Frontal cortex (tissue), 4 donors: ENCODE data around the gene PIP4P1. TPM values are rescaled to one million over a fixed set of nuclear protein-coding genes. Genes with fewer than 3 reads are reported as not detected.

Experiments used
- DNase-seq, 2 donors: peaks; one replicate each; pipeline ENCODE4 v3.0.0; 2012; ENCODE audit warnings: low spot score in 2 of 2
- FAIRE-seq: peaks from 2 replicates; lab custom pipeline; 2012; peaks lifted over from hg19 to GRCh38; lab: Jason Lieb, UNC
- small RNA-seq: library from RNA; depleted of rRNA; stranded (forward); fragments of <200 nt; gene quantifications from one replicate; pipeline ENCODE3, GENCODE V24; 2014
- total RNA-seq: library from RNA; depleted of rRNA; stranded (reverse); fragments of >200 nt; gene quantifications from one replicate; pipeline ENCODE4 v1.2.3, GENCODE V29; 2014
- donor health status: control.
- donor health status: control.
- donor health status: control.

The PIP4P1 gene
- total RNA-seq, 1 donor from 2014 or later = 33.8 TPM

- FAIRE-seq = no peak
- no peak for DNase-seq
Observed at GRCh38 chr14:20413744-20414082, 47.5 kb downstream of the PIP4P1 start.

- FAIRE-seq (no peak), DNase-seq (peak; percentile 45 to 68)
Observed at GRCh38 chr14:20412876-20413743, 48.1 kb downstream of the PIP4P1 start, which contains the start of gene TEP1. Gene TEP1, minus strand, starts transcription at chr14:20413501. Its CDS starts 5,062 bp downstream, at chr14:20408439.

GRCh38 chr14:20412411-20412810, 48.8 kb downstream of the PIP4P1 start:
- no peak for DNase-seq
- FAIRE-seq = no peak

GRCh38 chr14:20409226-20409625, 52.0 kb downstream of the PIP4P1 start:
- DNase-seq (no peak), FAIRE-seq (no peak)

Small RNA genes lying within 50 kb of the gene (small RNA-seq; reads per million reads assigned to genes)
- gene RNA5SP382 = 0.15 reads per million

Other genes with a start within 250 kb of the PIP4P1 start
- gene OR11H6, start 237.7 kb downstream of the PIP4P1 start, total RNA-seq = not detected
- gene OR11H7, start 232.5 kb downstream of the PIP4P1 start, total RNA-seq = not detected
- not detected for gene OR11H4, start 222.1 kb downstream of the PIP4P1 start, total RNA-seq
- 30.6 TPM for gene TTC5, start 155.5 kb downstream of the PIP4P1 start, total RNA-seq
- gene CCNB1IP1, start 128.2 kb downstream of the PIP4P1 start, total RNA-seq = 86.0 TPM
- gene PARP2, start 117.8 kb downstream of the PIP4P1 start, total RNA-seq = 20.8 TPM
- gene TEP1, start 47.9 kb downstream of the PIP4P1 start, total RNA-seq = 3.3 TPM
- gene KLHL33, start 25.3 kb downstream of the PIP4P1 start, total RNA-seq = under 0.01 TPM
- 36.3 TPM for gene OSGEP, start 6.6 kb downstream of the PIP4P1 start, total RNA-seq
- gene APEX1, start 6.2 kb downstream of the PIP4P1 start, total RNA-seq = 64.4 TPM
- 5.3 TPM for gene PNP, start 8.0 kb upstream of the PIP4P1 start, total RNA-seq
- 0.41 TPM for gene RNASE10, start 44.1 kb upstream of the PIP4P1 start, total RNA-seq
- gene RNASE9, start 99.6 kb upstream of the PIP4P1 start, total RNA-seq = not detected
- gene RNASE11, start 126.6 kb upstream of the PIP4P1 start, total RNA-seq = not detected
- not detected for gene RNASE12, start 129.9 kb upstream of the PIP4P1 start, total RNA-seq
- gene OR6S1, start 180.3 kb upstream of the PIP4P1 start, total RNA-seq = not detected
- gene RNASE4, start 223.1 kb upstream of the PIP4P1 start, total RNA-seq = 1.2 TPM
- 0.82 TPM for gene ANG, start 227.3 kb upstream of the PIP4P1 start, total RNA-seq